CD4-positive, CD25-positive, alpha-beta regulatory T cell (primary cell): ENCODE measurements around the gene LRMDA. TPM values are rescaled to one million over a fixed set of nuclear protein-coding genes. Genes with fewer than 3 reads are reported as not detected.
A peak's percentile ranks its signal among the peaks of the same experiment; 100 is the strongest.
"Not testable (repeated sequence)": the region's sequence is repeated elsewhere in the genome, so short reads cannot be mapped to it uniquely, and the experiment has no call there.

ENCODE experiments used
- ATAC-seq, 2 donors: fragments of 150-1000 bp; cut with Tn5 transposase; one replicate each; pipeline ENCODE4 v1.10.0; 2021; ENCODE audit warnings: low read depth in 2 of 2, moderate number of reproducible peaks in 2 of 2, moderate library complexity in 1 of 2
- DNase-seq, 3 donors: peaks; one replicate each; pipeline versions ENCODE4 v3.0.0 to v3.0.0-alpha.2; 2012 to 2022; ENCODE audit warnings: mixed read lengths in 1 of 3
- H3K27ac ChIP-seq: one replicate; pipeline ENCODE4 v1.7.0; 2013; ENCODE audit warnings: mild to moderate bottlenecking, low read length; ENCODE audit not compliant: insufficient read depth, poor library complexity, severe bottlenecking
- H3K27me3 ChIP-seq: one replicate; pipeline ENCODE4 v1.7.0; 2013; ENCODE audit warnings: low read length; ENCODE audit not compliant: control insufficient read depth, insufficient read depth
- H3K36me3 ChIP-seq: one replicate; pipeline ENCODE4 v1.7.0; 2013; ENCODE audit warnings: mild to moderate bottlenecking, low read length, moderate library complexity; ENCODE audit not compliant: control insufficient read depth, insufficient read depth
- H3K4me1 ChIP-seq: 2 replicates; pipeline ENCODE4 v1.7.0; 2013; ENCODE audit warnings: mild to moderate bottlenecking, low read length; ENCODE audit not compliant: insufficient read depth, control insufficient read depth, poor library complexity, severe bottlenecking
- H3K4me3 ChIP-seq: one replicate; pipeline ENCODE4 v1.7.0; 2013; ENCODE audit warnings: low read depth, mild to moderate bottlenecking, low read length, moderate library complexity
- H3K9me3 ChIP-seq, 2 experiments: 1 replicate in 1 of 2; 2 replicates in 1 of 2; pipeline ENCODE4 v1.7.0; 2013; ENCODE audit warnings: low read length in 2 of 2, mild to moderate bottlenecking in 1 of 2, moderate library complexity in 1 of 2; ENCODE audit not compliant: control insufficient read depth in 2 of 2
- H3K27ac Mint-ChIP-seq, 3 donors: one replicate each; pipeline ENCODE4 v1.8.0; 2020 to 2022; ENCODE audit warnings: mild to moderate bottlenecking in 3 of 3, mixed read lengths in 3 of 3, moderate library complexity in 2 of 3
- H3K27me3 Mint-ChIP-seq: one replicate; pipeline ENCODE4 v1.8.0; 2022; ENCODE audit warnings: mild to moderate bottlenecking, mixed read lengths
- H3K36me3 Mint-ChIP-seq: one replicate; pipeline ENCODE4 v1.8.0; 2020; ENCODE audit warnings: mixed read lengths
- H3K4me1 Mint-ChIP-seq, 4 donors: one replicate each; pipeline ENCODE4 v1.8.0; 2020 to 2022; ENCODE audit warnings: mixed read lengths in 4 of 4, mild to moderate bottlenecking in 1 of 4
- H3K4me3 Mint-ChIP-seq, 4 donors: one replicate each; pipeline ENCODE4 v1.8.0; 2020 to 2022; ENCODE audit warnings: mild to moderate bottlenecking in 4 of 4, mixed read lengths in 4 of 4, moderate library complexity in 3 of 4
- H3K9me3 Mint-ChIP-seq, 7 donors: one replicate each; pipeline ENCODE4 v1.8.0; 2020 to 2022; ENCODE audit warnings: mixed read lengths in 7 of 7, mild to moderate bottlenecking in 3 of 7, moderate library complexity in 2 of 7
- polyA plus RNA-seq, 4 donors: library from polyadenylated mRNA; unstranded; fragments of 300-500 nt; fragmentation: Illumina TruSeq; gene quantifications; one replicate each; pipeline ENCODE4 v1.2.3, GENCODE V29; 2021
- total RNA-seq: library from RNA; stranded (reverse); gene quantifications from one replicate; pipeline ENCODE4 v1.2.3, GENCODE V29; 2022

The LRMDA gene
- total and polyA plus RNA-seq, 5 donors from 2014 or later = 0.10 TPM; not detected in 4

DNA sequence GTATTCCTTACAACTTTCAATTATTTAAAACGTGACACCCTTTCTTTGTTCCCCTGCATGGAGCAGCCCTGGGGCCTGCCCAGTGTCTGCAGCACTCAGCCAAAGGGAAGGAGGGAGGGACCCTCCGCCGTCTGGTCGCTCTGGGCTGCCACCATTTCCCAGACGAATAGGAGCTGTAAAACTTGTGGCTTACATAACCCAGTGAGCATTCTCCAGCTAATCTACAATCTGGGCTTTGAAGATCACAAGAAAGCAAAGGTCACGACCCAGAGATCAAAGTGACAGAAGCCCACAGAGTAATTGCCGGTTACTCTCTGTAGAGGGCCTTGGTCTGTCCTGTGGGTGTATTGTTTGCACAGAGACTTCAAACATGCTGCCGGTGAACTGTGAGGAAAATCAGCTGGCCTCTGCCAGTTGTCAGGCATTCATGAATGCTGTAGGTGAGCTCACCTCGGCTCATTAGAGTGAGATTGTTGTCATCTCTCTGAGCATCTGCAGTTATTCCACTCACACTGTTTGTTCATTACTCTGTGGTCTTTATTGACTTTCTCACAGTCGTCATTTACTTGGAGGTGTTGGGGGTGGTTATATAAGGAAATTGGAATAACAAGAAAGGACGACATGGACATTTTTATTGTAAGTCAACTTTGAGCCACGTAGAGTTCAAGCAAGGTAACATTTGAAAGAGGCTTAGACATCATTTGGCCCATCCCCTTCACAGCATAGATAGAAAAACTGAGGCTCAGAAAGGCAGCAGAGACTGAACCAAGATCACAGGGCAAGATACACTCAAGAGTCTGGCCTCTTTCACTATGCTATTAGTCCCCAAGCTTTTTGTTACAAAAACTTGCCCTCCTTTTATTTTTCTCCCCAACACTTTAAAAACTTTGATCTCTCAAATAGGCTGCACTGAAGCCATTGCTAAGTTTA, 619.8 kb downstream of the LRMDA start:
- peaks cover 0 to 8% of the 10 kb centered on the region in 2 experiments for H3K9me3 ChIP-seq
- peak overlapping the region in 1 of 4 donors; percentile 79 for H3K4me3 Mint-ChIP-seq
- H3K27ac Mint-ChIP-seq = peak overlapping the region; percentile 68 to 86 (median 73)
- H3K27ac ChIP-seq = no peak overlapping the region
- H3K4me1 Mint-ChIP-seq = peaks cover 0 to 8% (median 0%) of the 10 kb centered on the region in 4 donors
- no peaks in the 10 kb centered on the region for H3K27me3 Mint-ChIP-seq
- H3K4me1 ChIP-seq = no peaks in the 10 kb centered on the region
- no peak overlapping the region for H3K4me3 ChIP-seq
- no peaks in the 10 kb centered on the region for H3K36me3 Mint-ChIP-seq
- ATAC-seq (no peak), DNase-seq (peak in 2 of 3 donors; percentile 18 to 26)
- H3K27me3 ChIP-seq = no peaks in the 10 kb centered on the region
- peaks cover 0 to 7% (median 3%) of the 10 kb centered on the region in 7 donors for H3K9me3 Mint-ChIP-seq
- no peaks in the 10 kb centered on the region for H3K36me3 ChIP-seq

GRCh38 chr10:76052682-76053503, 621.5 kb downstream of the LRMDA start:
- peaks cover 0 to 8% (median 0%) of the 10 kb centered on the region in 4 donors for H3K4me1 Mint-ChIP-seq
- H3K36me3 ChIP-seq = no peaks in the 10 kb centered on the region
- no peaks in the 10 kb centered on the region for H3K4me1 ChIP-seq
- H3K9me3 ChIP-seq = peaks cover 0 to 14% of the 10 kb centered on the region in 2 experiments
- H3K27me3 ChIP-seq = no peaks in the 10 kb centered on the region
- no peak overlapping the region for H3K4me3 ChIP-seq
- no peaks in the 10 kb centered on the region for H3K36me3 Mint-ChIP-seq
- H3K9me3 Mint-ChIP-seq = peaks cover 0 to 9% (median 6%) of the 10 kb centered on the region in 7 donors
- H3K4me3 Mint-ChIP-seq = no peak overlapping the region
- DNase-seq (no peak), ATAC-seq (no peak)
- no peak overlapping the region for H3K27ac ChIP-seq
- H3K27me3 Mint-ChIP-seq = no peaks in the 10 kb centered on the region
- H3K27ac Mint-ChIP-seq = no peak overlapping the region

DNA sequence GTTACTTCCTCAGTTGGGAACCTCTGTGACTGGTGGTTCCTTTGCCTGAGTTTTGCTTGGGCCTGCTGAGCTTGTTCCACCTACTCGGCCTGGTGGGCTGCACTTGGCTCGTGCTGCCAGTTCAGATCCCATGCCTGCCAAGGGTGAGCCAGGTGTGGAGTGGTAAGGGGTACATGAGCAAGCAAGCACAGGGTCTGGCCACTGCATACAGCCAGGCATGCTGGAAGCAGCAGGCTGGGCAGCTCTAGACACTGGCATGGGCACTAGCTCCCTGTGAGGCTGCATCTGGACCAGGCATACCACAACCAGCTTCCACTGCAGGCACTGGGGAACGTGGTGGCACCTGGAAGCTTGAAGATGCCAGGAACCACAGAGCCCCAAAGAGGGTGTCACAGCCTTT, 624.0 kb downstream of the LRMDA start:
- H3K27ac ChIP-seq = no peak overlapping the region
- ATAC-seq (no peak), DNase-seq (no peak)
- H3K4me1 ChIP-seq = no peaks in the 10 kb centered on the region
- H3K9me3 Mint-ChIP-seq = peaks cover 0 to 11% (median 9%) of the 10 kb centered on the region in 7 donors
- no peak overlapping the region for H3K4me3 Mint-ChIP-seq
- peaks cover 0 to 8% (median 0%) of the 10 kb centered on the region in 4 donors for H3K4me1 Mint-ChIP-seq
- H3K4me3 ChIP-seq = no peak overlapping the region
- H3K36me3 Mint-ChIP-seq = no peaks in the 10 kb centered on the region
- no peaks in the 10 kb centered on the region for H3K27me3 ChIP-seq
- no peaks in the 10 kb centered on the region for H3K27me3 Mint-ChIP-seq
- H3K36me3 ChIP-seq = no peaks in the 10 kb centered on the region
- no peak overlapping the region for H3K27ac Mint-ChIP-seq
- H3K9me3 ChIP-seq = peaks cover 0 to 14% of the 10 kb centered on the region in 2 experiments

- no peaks in the 10 kb centered on the region for H3K27me3 ChIP-seq
- no peak overlapping the region for H3K4me3 ChIP-seq
- Mint-ChIP-seq H3K4me3 (no peak overlapping the region), H3K27me3 (no peaks in the 10 kb centered on the region), H3K36me3 (no peaks in the 10 kb centered on the region), H3K27ac (no peak overlapping the region), H3K4me1 (peaks cover 0 to 6% (median 0%) of the 10 kb centered on the region in 4 donors), H3K9me3 (peaks cover 0 to 11% (median 9%) of the 10 kb centered on the region in 7 donors)
- H3K27ac ChIP-seq = no peak overlapping the region
- no peaks in the 10 kb centered on the region for H3K36me3 ChIP-seq
- ATAC-seq (no peak), DNase-seq (no peak)
- H3K4me1 ChIP-seq = no peaks in the 10 kb centered on the region
- peaks cover 0 to 14% of the 10 kb centered on the region in 2 experiments for H3K9me3 ChIP-seq
These were observed 624.5 kb downstream of the LRMDA start for GRCh38 chr10:76055963-76056362.

- not testable (repeated sequence) for H3K27ac ChIP-seq, H3K4me3 ChIP-seq, ATAC-seq, H3K4me1 ChIP-seq, H3K36me3 ChIP-seq, H3K27me3 ChIP-seq, DNase-seq, H3K9me3 Mint-ChIP-seq, H3K36me3 Mint-ChIP-seq, H3K4me1 Mint-ChIP-seq, H3K27ac Mint-ChIP-seq, H3K4me3 Mint-ChIP-seq, H3K27me3 Mint-ChIP-seq, H3K9me3 ChIP-seq
These were observed 629.6 kb downstream of the LRMDA start for GRCh38 chr10:76060993-76061392.

- no peaks in the 10 kb centered on the region for H3K9me3 ChIP-seq
- no peak overlapping the region for H3K4me3 ChIP-seq
- Mint-ChIP-seq H3K4me3 (no peak overlapping the region), H3K36me3 (no peaks in the 10 kb centered on the region), H3K27me3 (no peaks in the 10 kb centered on the region), H3K4me1 (no peaks in the 10 kb centered on the region), H3K9me3 (peaks cover 0 to 4% (median 2%) of the 10 kb centered on the region in 7 donors), H3K27ac (no peak overlapping the region)
- no peak for ATAC-seq
- no peaks in the 10 kb centered on the region for H3K4me1 ChIP-seq
- H3K27ac ChIP-seq = no peak overlapping the region
- no peak for DNase-seq
- H3K36me3 ChIP-seq = no peaks in the 10 kb centered on the region
- no peaks in the 10 kb centered on the region for H3K27me3 ChIP-seq
These were observed 635.0 kb downstream of the LRMDA start for GRCh38 chr10:76066457-76066856.

GRCh38 chr10:76067447-76067846, 636.0 kb downstream of the LRMDA start:
- H3K4me1 ChIP-seq = no peaks in the 10 kb centered on the region
- no peaks in the 10 kb centered on the region for H3K9me3 ChIP-seq
- H3K27me3 Mint-ChIP-seq = no peaks in the 10 kb centered on the region
- DNase-seq (no peak), ATAC-seq (no peak)
- H3K27ac Mint-ChIP-seq = no peak overlapping the region
- peaks cover 0 to 4% (median 2%) of the 10 kb centered on the region in 7 donors for H3K9me3 Mint-ChIP-seq
- H3K4me1 Mint-ChIP-seq = no peaks in the 10 kb centered on the region
- H3K36me3 ChIP-seq = no peaks in the 10 kb centered on the region
- no peaks in the 10 kb centered on the region for H3K27me3 ChIP-seq
- no peak overlapping the region for H3K4me3 ChIP-seq
- H3K27ac ChIP-seq = no peak overlapping the region
- no peak overlapping the region for H3K4me3 Mint-ChIP-seq
- H3K36me3 Mint-ChIP-seq = no peaks in the 10 kb centered on the region
